ENCODE measurements around the gene TDRD5. TPM values are rescaled to one million over a fixed set of nuclear protein-coding genes. Genes with fewer than 3 reads are reported as not detected.

The TDRD5 gene, protein sequence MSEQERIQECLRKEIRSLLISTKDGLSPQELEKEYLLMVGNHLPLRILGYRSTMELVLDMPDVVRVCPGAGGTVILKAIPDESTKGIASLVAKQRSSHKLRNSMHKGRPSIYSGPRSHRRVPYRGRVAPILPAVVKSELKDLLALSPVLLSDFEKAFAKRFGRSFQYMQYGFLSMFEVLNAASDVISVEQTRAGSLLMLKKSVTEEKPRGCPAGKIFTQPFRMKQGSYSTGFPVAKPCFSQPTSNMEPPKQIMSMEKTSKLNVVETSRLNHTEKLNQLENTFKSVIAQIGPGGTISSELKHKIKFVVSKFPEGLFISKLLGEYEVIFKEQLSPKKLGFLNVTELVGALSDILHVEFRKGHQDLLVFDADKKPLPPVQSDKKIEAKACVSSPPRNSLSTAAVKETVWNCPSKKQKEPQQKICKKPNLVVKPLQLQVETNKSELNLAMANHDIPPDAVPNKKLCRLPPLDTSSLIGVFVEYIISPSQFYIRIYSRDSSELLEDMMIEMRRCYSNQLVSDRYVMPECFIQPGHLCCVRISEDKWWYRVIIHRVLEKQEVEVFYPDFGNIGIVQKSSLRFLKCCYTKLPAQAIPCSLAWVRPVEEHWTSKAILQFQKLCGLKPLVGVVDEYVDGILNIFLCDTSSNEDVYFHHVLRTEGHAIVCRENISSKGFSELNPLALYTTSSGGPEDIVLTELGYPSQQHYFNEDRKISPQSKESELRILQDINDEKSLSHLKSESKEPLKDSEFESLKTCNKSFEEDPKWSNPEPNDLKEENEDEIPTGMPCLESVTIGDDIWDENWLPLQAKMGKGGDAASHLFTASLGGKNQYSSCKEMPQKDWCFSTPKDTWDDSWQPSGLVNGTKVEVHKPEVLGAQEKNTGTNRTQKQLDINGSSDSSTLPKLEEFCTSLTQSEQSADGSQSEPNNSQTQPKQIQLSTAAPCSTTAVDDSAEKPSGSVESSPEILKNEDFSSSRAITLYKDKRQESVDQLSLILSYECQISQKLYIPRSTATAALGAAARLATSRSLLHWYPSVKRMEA
- total RNA-seq: under 0.01 TPM

DNA sequence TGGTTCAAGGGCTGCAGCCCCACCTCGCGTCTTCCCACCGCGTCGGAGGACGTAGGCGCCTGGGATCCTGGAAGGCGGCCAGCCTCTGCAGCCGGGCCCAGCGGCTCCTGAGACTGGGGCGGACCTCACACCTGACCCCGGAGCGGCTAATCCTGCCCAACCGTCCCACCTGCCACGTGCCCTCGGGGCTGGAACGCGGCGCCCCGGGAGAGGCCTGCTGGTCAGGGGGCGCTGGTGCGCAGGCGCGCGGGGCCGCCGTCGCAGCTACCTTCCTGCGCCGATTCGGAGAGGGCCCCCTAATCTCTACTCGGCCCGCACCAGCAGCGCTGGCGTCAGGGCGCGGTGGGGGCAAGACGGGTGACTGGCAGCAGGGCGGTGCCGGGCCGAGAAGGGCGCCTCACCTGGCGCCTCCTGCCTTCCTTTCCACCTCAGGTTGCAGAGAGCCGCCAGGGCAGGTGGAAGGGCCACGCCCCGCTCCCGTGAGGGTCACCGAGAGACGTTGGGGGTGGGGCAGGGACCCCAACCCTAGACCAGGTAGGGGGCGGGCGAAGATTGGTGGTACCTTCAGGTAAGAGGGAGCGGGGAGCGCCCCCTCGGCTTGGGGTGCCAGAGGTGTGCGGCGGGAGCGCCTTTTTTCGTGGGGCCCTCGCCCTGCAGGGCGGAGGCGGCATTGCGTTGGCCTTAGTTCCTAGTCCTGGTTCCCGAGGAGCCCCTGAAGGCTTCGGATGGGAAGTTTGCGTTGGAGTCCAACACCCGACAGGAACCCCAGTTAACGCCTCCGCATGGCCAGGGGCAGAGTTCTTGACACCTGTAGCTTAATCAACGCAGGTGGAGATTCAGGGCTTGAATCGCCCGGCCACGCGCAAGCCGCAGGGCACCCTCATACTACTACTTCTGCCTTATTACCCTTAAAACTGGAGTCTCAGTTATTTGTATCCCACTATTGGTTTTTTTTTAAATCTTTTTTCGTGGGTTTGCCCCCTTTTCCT, at the start of gene TDRD5:
Gene TDRD5 (plus strand): TSS at position 241 of the 989 bp plus-strand sequence. CDS start 784 bp downstream, outside the sequence.
- DNase-seq (ENCODE audit: low read depth in 2 of 3, low spot score in 2 of 3): peak in 1 of 3 donors; percentile 29

DNA sequence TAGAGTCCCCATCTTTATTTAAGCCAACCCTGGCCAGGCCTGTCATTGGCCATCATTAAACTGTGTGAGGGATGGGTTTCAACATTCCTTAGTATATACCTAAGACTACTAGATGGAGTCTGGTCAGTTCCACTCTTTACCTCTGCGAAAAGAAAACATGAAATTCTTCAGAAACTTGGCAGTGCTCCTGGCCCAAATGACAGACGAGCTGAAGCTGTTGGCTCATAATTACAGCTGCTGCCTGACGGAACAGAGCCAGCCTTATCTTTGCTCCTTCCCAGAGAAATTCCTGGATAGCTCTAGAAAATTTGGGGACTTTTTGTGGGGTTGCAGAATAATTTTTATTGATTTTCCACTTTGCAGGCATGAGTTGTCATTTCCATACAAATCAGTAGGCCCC, 46.3 kb upstream of the TDRD5 start:
- no peak for DNase-seq (ENCODE audit: low read depth in 2 of 3, low spot score in 2 of 3)

DNA sequence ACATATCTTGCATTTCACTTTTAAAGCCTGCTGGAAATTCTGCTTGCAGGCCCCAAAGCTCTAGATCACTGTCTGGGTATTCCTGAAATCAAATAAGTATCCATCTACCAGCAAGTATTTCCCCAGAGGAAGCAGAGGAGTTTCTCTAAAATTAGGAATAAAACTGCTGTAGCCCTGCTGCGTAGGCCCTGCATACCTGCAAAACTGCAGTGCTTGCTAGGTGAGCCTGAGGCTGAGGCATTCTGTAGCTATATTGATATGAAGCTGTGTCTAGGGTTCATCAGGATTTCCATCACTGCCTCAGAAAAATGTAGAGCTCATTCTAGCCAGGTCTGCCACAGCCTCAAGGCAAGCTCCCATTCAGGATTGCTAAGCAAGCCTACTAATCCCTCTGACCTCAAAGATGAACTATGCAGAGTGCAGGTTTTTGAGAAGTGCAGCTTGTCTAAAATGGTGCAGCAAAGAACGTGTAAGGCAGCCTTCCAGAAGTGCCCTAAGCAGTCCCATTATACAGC, 44.6 kb upstream of the TDRD5 start:
- no peak for DNase-seq (ENCODE audit: low read depth in 2 of 3, low spot score in 2 of 3)

DNA sequence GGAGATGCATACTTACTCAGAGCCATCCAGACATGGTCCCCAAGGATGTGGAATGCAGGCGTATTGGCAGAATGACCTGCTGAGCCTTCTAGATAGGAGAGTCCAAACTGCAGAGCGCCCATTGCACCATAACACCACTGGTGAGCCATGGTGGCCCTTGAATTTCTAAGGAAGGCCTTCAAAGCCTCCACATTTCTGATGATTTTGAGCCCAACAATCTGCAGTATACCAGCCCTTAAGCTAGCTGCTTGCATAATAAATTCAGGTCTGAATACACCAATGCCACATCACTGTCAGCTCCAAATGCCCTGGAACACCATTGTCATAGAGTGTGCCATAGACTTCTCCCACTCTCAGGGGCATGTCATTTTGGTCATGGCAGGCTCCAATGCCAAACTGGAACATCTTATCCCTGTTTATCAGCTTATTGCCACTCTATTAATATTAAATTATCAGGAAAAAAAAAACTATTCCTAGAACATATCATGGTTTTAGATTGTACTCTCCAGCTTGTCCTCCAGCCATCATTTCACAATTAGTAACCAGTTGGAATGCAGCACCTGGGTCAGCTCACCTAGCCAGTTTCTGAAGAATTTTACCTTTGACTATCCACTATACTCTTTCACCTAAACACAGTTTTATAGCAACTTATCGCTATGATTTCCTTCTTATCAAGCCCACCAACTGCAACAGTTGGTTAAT, 42.8 kb upstream of the TDRD5 start:
- DNase-seq (ENCODE audit: low read depth in 2 of 3, low spot score in 2 of 3): no peak

DNA sequence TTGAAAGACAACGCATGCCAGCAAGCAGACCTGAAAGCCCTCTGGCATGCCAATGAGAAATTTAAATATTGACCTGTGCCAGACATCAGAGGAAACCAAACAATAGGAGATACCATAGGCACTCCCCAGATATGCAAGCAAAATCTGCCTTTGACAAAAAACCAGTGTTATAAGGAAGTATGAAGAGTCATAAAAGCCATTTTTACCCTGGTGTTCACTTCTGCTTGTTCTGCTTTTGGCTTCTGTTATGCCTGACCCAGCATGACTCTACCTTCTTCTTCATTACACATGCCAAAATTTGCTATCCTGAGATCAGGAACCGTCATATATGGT, 42.3 kb upstream of the TDRD5 start:
- DNase-seq (ENCODE audit: low read depth in 2 of 3, low spot score in 2 of 3): no peak

DNA sequence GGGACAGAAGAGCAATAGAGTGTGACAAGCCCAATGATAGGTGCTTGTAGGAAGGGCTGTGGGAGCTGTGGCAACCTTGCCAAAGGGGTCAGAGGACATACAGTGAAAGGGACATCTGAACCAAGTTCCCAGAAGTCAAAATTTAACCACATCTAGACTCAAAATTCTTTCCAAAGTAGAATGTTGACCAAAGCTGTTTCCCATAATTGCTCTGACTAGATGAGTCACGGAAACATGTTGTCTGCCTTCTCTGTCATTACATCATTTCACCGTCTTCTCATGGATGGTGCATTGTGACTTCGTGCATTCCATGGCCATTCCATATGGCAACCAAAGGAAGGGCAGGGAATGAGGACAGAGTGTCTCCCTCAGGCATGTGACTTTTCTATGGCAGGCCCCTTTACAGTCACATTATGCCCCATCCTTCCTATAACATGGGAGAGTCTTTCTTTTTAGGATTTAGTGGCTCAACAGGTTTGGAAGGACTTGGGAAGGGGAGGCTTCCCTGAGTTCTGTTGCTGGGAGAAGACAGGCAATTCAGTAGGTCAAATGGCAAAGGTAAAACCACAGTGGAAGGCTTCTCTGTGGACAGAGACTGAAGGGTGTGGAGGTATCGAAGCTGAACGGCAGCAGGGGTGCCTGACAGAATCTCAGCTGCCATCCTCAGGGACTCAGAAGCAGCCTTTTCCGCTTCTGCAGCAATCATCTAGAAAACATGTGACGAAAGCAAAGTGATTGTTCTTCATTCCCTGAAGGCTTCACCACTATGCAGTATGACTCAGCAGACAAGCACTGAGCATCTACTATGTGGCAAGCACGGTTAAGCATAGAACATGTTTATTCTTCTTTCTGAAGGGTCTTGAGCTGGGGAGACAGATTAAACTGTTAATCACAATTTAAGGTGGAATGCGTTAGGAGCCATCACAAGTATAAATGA, 40.6 kb upstream of the TDRD5 start:
- no peak for DNase-seq (ENCODE audit: low read depth in 2 of 3, low spot score in 2 of 3)

DNA sequence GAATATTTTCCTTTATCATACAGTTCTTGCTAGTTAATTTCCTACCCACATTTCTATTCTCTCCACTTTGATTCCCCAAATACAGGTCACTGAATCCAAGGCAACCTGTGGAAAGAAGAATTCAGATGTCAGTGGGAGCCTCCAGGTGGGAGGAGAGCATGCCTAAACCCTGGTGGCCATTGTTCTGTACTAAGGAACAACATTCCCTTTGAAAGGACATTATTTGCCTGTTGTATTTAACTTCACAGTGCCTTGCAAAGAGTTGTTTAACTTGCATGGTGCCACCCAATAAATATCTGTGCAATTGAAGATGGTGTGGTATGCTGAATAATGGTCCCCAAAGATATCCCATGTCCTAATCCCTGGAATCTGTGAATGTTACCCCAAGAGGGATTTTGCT, 37.2 kb upstream of the TDRD5 start:
- DNase-seq (ENCODE audit: low read depth in 2 of 3, low spot score in 2 of 3): no peak

DNA sequence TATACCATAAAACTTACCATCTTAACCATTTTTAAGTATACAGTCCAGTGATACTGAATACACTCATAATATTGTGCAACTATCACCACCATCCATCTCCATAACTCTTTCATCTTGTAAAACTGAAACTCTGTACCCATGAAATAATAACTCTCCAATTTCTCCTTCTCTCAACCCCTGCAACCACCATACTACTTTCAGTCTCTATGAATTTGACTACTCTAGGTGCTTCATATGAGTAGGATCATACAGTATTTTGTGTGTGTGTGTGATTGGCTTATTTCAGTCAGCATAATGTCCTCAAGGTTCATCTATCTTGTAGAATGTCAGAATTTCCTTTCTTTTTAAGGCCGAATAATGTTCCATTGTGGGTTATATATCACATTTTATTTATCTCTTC, 33.6 kb upstream of the TDRD5 start:
- no peak for DNase-seq (ENCODE audit: low read depth in 2 of 3, low spot score in 2 of 3)

DNA sequence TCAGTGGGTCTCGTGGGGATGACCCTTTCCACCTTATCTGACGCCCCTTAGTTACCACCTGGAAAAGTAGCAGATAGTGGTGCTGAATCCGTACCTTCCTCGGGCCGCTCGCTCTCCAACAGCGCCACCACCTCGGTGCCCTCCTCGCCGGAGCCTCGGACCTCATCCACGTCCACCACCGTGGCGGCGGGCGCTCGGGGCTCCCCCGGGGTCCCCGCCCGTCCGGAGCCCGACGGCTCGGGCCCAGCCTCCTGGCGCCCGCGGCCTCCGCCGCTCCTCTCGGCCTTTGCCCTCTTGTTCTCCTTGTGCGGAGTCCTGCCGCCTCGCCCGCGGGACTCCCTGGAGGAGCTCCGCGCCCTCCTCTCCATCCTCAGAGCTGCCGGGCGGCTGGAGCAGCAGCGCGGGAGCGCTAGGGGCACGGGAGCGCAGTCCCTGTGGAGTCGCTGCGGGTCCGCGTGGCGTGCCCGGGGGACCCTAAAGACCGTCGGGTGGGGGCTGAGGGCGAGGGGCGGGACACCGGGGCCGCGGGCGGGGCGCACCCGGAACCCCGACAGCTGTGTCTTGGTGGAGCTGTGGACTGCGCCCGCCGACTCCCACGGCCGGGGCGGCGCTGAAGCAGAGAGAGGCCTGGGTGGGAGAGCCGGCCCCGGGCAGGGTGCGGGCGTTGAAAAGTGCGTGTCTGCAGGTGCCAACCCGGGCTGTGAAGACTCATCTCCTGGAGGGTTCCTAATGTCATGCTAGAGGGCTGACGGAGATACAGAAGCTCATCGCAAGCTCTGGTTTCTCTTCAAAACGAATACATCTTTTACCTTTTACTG, 15.9 kb upstream of the TDRD5 start, which contains the start of gene NPHS2:
Gene NPHS2 (minus strand): TSS at position 452 of the 818 bp plus-strand sequence. CDS start 84 bp downstream, at position 368.
- DNase-seq (ENCODE audit: low read depth in 2 of 3, low spot score in 2 of 3): no peak

DNA sequence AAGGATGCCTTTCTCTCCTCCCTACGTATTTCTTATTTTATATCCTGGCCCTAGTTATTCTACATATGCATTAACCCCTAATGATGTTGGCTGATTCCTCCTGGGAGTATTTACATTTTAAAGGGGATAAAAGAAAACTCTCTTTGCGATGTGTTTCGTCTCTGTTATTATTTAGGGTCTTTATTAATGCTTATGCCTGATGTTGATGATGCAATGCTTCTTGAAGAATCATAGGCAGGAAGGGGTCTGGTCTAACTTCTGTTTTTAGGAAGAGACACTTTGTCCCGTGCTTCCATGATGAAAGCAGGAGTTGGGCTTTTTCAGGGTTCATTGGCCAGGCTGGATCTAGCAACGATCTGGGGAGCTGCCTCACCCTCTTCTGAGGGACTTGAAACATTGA, 15.1 kb upstream of the TDRD5 start:
- DNase-seq (ENCODE audit: low read depth in 2 of 3, low spot score in 2 of 3): no peak

DNA sequence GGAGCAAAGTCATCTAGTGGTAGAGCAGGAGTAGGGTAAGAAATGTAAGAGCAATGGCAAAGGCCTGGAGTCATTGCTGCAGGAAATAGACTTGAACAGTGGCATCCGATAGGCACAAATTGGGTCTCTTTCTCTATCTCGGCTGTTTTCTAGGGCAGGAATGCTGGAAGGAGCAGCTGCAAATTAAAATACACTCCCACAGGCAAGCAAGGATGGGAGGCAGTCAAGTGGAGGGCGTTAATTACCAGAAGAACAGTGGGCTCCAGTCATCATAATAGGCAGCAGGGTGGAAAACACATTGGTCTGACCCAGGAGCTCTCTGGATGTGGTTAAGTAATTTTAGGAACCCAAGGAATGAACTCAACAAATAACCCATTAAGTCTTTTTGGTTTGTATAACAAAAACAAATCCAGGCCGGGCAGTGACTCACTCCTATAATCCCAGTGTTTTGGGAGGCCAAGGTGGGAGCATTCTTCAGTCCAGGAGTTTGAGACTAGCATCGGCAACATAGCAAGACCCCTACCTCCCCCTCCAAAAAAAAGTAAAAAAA, 7.8 kb upstream of the TDRD5 start:
- DNase-seq (ENCODE audit: low read depth in 2 of 3, low spot score in 2 of 3): no peak

DNA sequence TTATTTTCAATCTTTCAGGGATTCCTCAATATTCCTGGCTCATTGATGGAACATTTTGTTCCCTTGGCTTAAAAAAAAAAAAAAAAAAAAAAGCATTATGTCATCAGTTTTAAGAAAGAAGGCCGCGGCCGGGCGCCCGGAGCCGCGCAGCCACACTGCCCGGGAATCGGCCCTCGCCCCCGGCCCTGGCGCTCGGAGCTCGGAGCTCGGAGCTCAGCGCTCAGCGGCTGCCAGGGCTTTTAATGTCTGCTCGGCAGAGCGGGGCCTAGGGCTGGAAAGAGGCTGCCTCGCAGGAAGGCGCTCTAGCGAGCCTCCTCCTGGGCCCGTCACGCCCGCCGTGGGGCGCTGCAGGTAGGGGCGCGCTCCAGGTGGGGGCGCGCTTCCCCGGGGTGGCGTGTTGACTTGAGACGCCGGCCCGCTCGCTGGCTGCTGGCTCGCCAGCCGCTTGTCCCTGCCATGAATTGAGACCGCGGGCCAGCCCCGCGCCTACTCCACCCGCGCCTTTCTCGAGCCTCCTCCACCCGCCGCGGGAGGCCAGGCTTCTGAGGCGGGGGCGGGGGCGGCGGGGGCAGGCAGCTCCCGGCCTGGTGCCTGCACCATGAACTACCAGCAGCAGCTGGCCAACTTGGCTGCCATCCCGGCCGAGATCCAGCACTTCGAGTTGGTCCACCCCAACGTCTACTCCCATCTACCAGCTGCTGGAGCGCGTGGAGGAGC, 5.4 kb upstream of the TDRD5 start:
- peak in 2 of 3 donors; percentile 31 to 50 for DNase-seq (ENCODE audit: low read depth in 2 of 3, low spot score in 2 of 3)

DNA sequence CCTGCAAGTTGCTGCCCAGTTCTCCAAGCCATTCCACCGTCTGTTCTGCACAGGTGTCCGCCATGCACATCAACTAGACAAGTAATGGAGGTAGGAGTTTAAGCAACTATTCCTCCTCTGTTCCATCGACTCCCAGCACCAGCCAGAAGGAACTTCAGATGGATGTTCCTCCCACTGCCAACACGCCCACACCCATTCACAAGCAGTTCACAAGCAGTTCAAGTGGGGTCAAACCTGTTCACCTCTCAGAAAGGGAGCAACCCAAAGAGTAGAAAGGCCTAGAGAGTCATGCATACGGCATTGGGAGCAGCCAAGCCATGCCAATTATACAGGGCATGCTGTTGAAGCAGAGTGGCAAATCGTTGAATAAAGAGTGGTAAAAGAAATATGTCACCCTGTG, 4.3 kb upstream of the TDRD5 start:
- no peak for DNase-seq (ENCODE audit: low read depth in 2 of 3, low spot score in 2 of 3)

DNA sequence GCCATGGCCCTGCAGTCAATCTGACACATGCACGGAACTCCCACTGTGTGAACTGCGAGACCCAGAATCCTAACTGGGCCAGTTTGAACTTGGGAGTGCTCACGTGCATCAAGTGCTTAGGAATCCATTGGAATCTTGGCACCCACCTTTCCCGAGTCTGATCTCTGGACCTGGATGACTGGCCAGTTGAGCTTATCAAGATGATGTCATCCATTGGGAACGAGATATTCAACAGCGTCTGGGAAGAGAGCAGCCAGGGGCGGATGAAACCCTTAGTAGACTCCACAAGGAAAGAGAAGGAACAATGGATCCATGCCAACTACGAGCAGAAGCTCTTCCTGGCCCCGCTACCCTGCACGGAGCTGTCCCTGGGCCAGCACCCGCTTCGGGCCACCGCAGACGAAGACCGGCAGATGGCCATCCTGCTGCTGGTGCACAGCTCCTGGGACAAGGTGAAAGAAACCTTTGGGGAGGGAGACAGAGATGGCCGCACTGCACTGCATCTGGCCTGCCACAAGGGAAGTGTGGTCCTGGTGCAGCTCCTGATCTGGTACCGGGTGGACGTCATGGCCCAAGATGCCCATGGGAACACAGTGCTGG, 3.1 kb upstream of the TDRD5 start:
- no peak for DNase-seq (ENCODE audit: low read depth in 2 of 3, low spot score in 2 of 3)

DNA sequence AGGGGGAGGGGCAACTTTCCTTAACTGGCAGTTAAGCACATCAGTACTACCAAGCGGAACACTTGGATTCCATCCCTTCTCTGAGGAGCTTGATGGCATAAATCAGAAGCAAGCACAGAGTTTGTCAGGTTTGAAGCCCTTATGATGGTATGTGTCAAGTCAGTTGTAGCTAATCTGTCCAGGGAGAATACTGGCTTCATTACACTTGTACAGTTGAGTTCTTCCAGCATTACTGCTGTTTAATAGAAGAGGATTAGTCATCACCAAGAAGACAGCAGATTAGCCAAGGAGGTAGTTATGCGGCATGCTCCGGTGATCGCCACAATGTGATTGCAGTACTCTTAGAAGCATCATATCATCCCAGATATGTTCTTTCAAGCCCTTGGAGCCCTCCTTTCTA, 2.1 kb upstream of the TDRD5 start:
- no peak for DNase-seq (ENCODE audit: low read depth in 2 of 3, low spot score in 2 of 3)

DNA sequence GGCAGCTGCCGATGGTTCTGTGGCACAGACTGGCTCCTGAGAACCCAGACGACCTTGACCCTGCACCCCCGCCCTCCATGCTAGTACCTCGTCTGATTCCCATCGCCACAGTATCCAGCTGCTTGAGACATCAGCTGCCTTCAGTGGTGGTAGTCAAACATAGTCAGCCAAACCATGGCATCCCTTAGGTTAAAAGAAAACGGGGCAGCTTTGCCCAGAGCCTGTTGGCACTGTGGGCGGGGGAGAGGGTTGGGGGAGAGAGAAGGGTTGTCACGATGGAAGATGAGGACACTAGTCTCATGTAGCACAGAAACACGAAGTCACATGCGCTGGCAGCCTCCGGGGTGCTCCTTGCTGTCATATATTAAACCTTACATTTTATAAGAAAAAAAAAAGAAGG, 961 bp upstream of the TDRD5 start:
- DNase-seq (ENCODE audit: low read depth in 2 of 3, low spot score in 2 of 3): no peak

All from hematopoietic multipotent progenitor cell (in vitro differentiated cells).